Glomerular visceral epithelial cell (primary cell): ENCODE results near the gene GALNT2.

ENCODE experiments used
- DNase-seq: peaks from one replicate; pipeline ENCODE4 v3.0.0-alpha.2; 2016; ENCODE audit errors: extremely low spot score

Gene GALNT2

GRCh38 chr1:230319014-230319747 is 252.1 kb downstream of the GALNT2 start:
- DNase-seq, result no peak

DNA sequence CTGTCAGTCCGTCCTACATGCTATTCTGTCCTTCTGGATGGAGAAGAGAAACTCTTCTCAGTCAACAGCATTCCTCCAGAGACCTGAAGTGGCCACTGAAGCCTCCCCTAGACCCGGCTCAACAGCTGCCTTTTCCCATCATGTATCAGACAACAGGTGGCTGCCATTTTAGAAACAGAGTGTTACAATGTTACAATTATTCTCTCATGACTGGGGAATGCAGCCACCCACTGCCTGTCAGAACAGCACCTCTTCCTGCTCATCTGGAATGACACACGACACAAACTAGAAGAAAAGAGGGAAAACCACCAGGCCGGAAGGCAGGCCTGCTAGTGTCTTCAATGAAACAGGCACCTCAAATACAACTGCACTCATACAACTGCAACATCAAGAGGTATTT is 253.8 kb downstream of the GALNT2 start:
- DNase-seq, result no peak

DNA sequence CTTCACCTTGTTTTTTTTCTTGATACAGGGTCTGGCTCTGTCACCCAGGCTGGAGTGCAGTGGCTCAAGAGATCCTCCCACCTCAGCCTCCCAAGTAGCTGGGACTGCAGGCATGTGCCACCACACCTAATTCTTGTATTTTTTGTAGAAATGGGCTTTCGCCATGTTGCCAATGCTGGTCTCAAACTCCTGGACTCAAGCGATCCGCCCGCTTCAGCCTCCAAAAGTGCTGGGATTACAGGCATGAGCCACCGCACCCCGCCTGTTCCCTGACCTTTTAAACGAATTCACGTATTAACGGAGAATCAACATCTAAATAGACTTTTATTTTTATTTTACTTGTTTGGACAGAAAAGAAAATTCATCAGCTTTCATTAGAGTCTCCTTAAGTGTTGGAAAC is 254.3 kb downstream of the GALNT2 start:
- no peak for DNase-seq

- DNase-seq, result no peak
These were observed 254.8 kb downstream of the GALNT2 start for GRCh38 chr1:230321741-230322420.

DNA sequence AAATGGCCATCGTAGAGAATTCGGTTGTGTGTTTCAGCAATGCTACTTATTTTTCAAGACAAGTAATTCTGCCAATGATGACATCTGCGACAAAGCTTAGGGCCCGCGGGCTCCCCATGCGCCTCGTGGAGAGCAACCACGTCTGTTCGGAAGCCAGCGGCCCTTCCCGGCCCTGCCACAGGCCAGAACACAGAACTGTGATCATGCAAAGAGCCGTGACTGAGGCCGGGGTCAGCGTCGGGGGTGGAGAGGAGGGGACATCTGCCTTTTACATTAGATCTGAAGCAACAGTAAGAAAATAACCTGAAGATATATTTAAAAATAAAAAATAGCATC is 255.4 kb downstream of the GALNT2 start:
- no peak for DNase-seq

GRCh38 chr1:230322967-230323547 is 256.0 kb downstream of the GALNT2 start:
- DNase-seq, result no peak

- no peak for DNase-seq
These were observed 256.6 kb downstream of the GALNT2 start for GRCh38 chr1:230323686-230324085.

- no peak for DNase-seq
These were observed 260.2 kb downstream of the GALNT2 start for GRCh38 chr1:230326971-230327891.

DNA sequence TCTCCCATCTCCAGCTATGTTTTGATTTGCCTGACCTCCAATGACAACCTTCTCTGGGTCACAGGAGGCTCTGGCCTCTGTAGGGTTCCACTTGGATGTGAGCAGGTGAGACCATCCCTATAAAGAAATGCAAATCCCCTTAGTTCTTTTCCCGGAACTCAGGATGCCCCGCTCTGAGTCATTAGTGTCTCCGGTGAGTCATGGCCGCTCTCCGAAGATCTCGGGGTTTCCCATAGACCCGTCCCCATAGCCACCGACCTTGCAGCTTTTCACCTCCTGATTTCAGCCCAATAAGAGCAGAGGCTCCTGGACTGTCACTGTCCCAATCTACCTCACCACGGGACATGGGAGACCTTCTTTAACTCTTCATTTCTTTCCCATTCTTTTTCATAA is 260.9 kb downstream of the GALNT2 start:
- peak; percentile 71 for DNase-seq

GRCh38 chr1:230328342-230329015 is 261.4 kb downstream of the GALNT2 start:
- peak; percentile 57 for DNase-seq

GRCh38 chr1:230330157-230330556 is 263.1 kb downstream of the GALNT2 start:
- DNase-seq, result no peak
